Mesenchymal stem cell (in vitro differentiated cells and primary cell): ENCODE data around the gene ARIH1.

Source experiments
- DNase-seq: peaks from one replicate; pipeline ENCODE4 v3.0.0-alpha.2; 2013
- H2AFZ ChIP-seq: one replicate; pipeline ENCODE4 v1.6.1; 2013; ENCODE audit warnings: low read depth, mild to moderate bottlenecking, control low read depth, inconsistent platforms, low read length, moderate library complexity
- H2AK5ac ChIP-seq: 2 replicates; pipeline ENCODE4 v1.6.1; 2013; ENCODE audit warnings: low read length, moderate library complexity, mild to moderate bottlenecking, inconsistent platforms; ENCODE audit not compliant: severe bottlenecking
- H2BK120ac ChIP-seq: one replicate; pipeline ENCODE4 v1.6.1; 2013; ENCODE audit warnings: low read depth, mild to moderate bottlenecking, inconsistent platforms, low read length, moderate library complexity
- H2BK12ac ChIP-seq, 2 experiments: one replicate each; pipeline ENCODE4 v1.6.1; 2013; ENCODE audit warnings: inconsistent platforms in 2 of 2, low read length in 2 of 2, mild to moderate bottlenecking in 2 of 2, moderate library complexity in 2 of 2, control low read depth in 1 of 2
- H2BK15ac ChIP-seq: one replicate; pipeline ENCODE4 v1.6.1; 2013; ENCODE audit warnings: mild to moderate bottlenecking, low read depth, inconsistent platforms; ENCODE audit not compliant: poor library complexity, severe bottlenecking
- H2BK5ac ChIP-seq: 2 replicates; pipeline ENCODE4 v1.6.1; 2013; ENCODE audit warnings: low read depth, mild to moderate bottlenecking, low read length, control low read depth, inconsistent platforms; ENCODE audit not compliant: poor library complexity, severe bottlenecking
- H3K14ac ChIP-seq, 2 experiments: one replicate each; pipeline ENCODE4 v1.6.1; 2013; ENCODE audit warnings: inconsistent platforms in 2 of 2, low read length in 2 of 2, control low read depth in 1 of 2, mild to moderate bottlenecking in 1 of 2, moderate library complexity in 1 of 2
- H3K18ac ChIP-seq, 2 experiments: one replicate each; pipeline ENCODE4 v1.6.1; 2013; ENCODE audit warnings: inconsistent platforms in 2 of 2, low read length in 2 of 2, control low read depth in 1 of 2, low read depth in 1 of 2, mild to moderate bottlenecking in 1 of 2
- H3K23ac ChIP-seq, 2 experiments: one replicate each; pipeline ENCODE4 v1.6.1; 2013; ENCODE audit warnings: inconsistent platforms in 2 of 2, low read length in 2 of 2, mild to moderate bottlenecking in 2 of 2, moderate library complexity in 2 of 2, control low read depth in 1 of 2
- H3K27ac ChIP-seq: 2 replicates; pipeline ENCODE4 v1.5.1; 2013; ENCODE audit warnings: mild to moderate bottlenecking, moderate library complexity, low read length, control low read depth, inconsistent platforms; ENCODE audit not compliant: poor library complexity, severe bottlenecking
- H3K27me3 ChIP-seq, 2 experiments: 2 replicates each; pipeline versions ENCODE4 v1.6.1 to v1.7.0; 2013; ENCODE audit warnings: low read length in 2 of 2, mild to moderate bottlenecking in 2 of 2, moderate library complexity in 2 of 2, control low read depth in 1 of 2, inconsistent platforms in 1 of 2; ENCODE audit not compliant: control insufficient read depth in 1 of 2, insufficient read depth in 1 of 2
- H3K36me3 ChIP-seq, 2 experiments: 2 replicates each; pipeline versions ENCODE4 v1.6.1 to v1.7.0; 2013; ENCODE audit warnings: low read length in 2 of 2, control low read depth in 1 of 2, inconsistent platforms in 1 of 2, low read depth in 1 of 2, mild to moderate bottlenecking in 1 of 2; ENCODE audit not compliant: insufficient read depth in 2 of 2, control insufficient read depth in 1 of 2
- H3K4ac ChIP-seq, 2 experiments: one replicate each; pipeline ENCODE4 v1.6.1; 2013; ENCODE audit warnings: inconsistent platforms in 2 of 2, low read length in 2 of 2, mild to moderate bottlenecking in 2 of 2, moderate library complexity in 2 of 2, control low read depth in 1 of 2, low read depth in 1 of 2
- H3K4me1 ChIP-seq: 2 replicates; pipeline ENCODE4 v1.6.1; 2013; ENCODE audit warnings: low read depth, low read length, control low read depth; ENCODE audit not compliant: control insufficient read depth, insufficient read depth
- H3K4me2 ChIP-seq: 2 replicates; pipeline ENCODE4 v1.6.1; 2013; ENCODE audit warnings: low read length, mild to moderate bottlenecking, inconsistent platforms; ENCODE audit not compliant: poor library complexity, severe bottlenecking
- H3K4me3 ChIP-seq, 2 experiments: 2 replicates each; pipeline versions ENCODE4 v1.5.1 to v1.7.0; 2013; ENCODE audit warnings: low read length in 2 of 2, mild to moderate bottlenecking in 2 of 2, control low read depth in 1 of 2, low read depth in 1 of 2; ENCODE audit not compliant: insufficient read depth in 1 of 2
- H3K79me1 ChIP-seq: replicated peaks from 2 replicates; pipeline ENCODE4 v1.6.1; 2013; ENCODE audit warnings: mild to moderate bottlenecking, control low read depth, low read length, inconsistent platforms; ENCODE audit not compliant: poor library complexity, severe bottlenecking
- H3K9ac ChIP-seq: 2 replicates; pipeline ENCODE4 v1.7.0; 2013; ENCODE audit warnings: mild to moderate bottlenecking, low read length, moderate library complexity
- H3K9me3 ChIP-seq: 2 replicates; pipeline ENCODE4 v1.7.0; 2013; ENCODE audit warnings: mild to moderate bottlenecking, low read length; ENCODE audit not compliant: control insufficient read depth
- H4K8ac ChIP-seq: one replicate; pipeline ENCODE4 v1.6.1; 2013; ENCODE audit warnings: inconsistent platforms, mild to moderate bottlenecking, low read length, moderate library complexity
- H4K91ac ChIP-seq: one replicate; pipeline ENCODE4 v1.6.1; 2013; ENCODE audit warnings: mild to moderate bottlenecking, low read length, inconsistent platforms
- WGBS: methylation state at CpG from one replicate; pipeline ENCODE4 v1.1.7; 2013; ENCODE audit warnings: mixed read lengths; 5-methylcytosine and 5-hydroxymethylcytosine counted together

Gene ARIH1

GRCh38 chr15:72491768-72492167, 17.6 kb downstream of the ARIH1 start:
- H3K4me1 ChIP-seq: peaks cover 5% of the 10 kb centered on the region
- H2BK12ac ChIP-seq: no peak overlapping the region
- H3K9me3 ChIP-seq: no peaks in the 10 kb centered on the region
- peaks cover 0 to 10% of the 10 kb centered on the region in 2 experiments for H3K36me3 ChIP-seq
- no peak overlapping the region for H4K8ac ChIP-seq
- no CpG with 5 or more reads among the region's 2 CpGs for WGBS
- no peak overlapping the region for H2BK15ac ChIP-seq
- H3K23ac ChIP-seq: no peak overlapping the region
- DNase-seq: peak; percentile 89
- no peak overlapping the region for H4K91ac ChIP-seq
- no peak overlapping the region for H3K4me2 ChIP-seq
- H2BK5ac ChIP-seq: no peak overlapping the region
- no peak overlapping the region for H3K4me3 ChIP-seq
- peak overlapping the region; percentile 16 for H3K9ac ChIP-seq
- no peak overlapping the region for H2AK5ac ChIP-seq
- H3K18ac ChIP-seq: no peak overlapping the region
- no peak overlapping the region for H3K4ac ChIP-seq
- H3K27ac ChIP-seq: peak overlapping the region; percentile 29
- H3K27me3 ChIP-seq: no peaks in the 10 kb centered on the region
- H3K79me1 ChIP-seq: no peaks in the 10 kb centered on the region
- H2BK120ac ChIP-seq: no peak overlapping the region
- H2AFZ ChIP-seq: no peak overlapping the region
- H3K14ac ChIP-seq: no peak overlapping the region

- H3K4me2 ChIP-seq: no peak overlapping the region
- no peak overlapping the region for H2BK5ac ChIP-seq
- H2AK5ac ChIP-seq: no peak overlapping the region
- no peak for DNase-seq
- H2AFZ ChIP-seq: no peak overlapping the region
- no peak overlapping the region for H4K91ac ChIP-seq
- peaks cover 0 to 10% of the 10 kb centered on the region in 2 experiments for H3K36me3 ChIP-seq
- no peaks in the 10 kb centered on the region for H3K27me3 ChIP-seq
- no peak overlapping the region for H4K8ac ChIP-seq
- no peak overlapping the region for H3K23ac ChIP-seq
- H2BK120ac ChIP-seq: no peak overlapping the region
- no peak overlapping the region for H2BK12ac ChIP-seq
- no peak overlapping the region for H3K18ac ChIP-seq
- no peak overlapping the region for H3K14ac ChIP-seq
- H3K4ac ChIP-seq: no peak overlapping the region
- H3K27ac ChIP-seq: no peak overlapping the region
- no peak overlapping the region for H3K9ac ChIP-seq
- H2BK15ac ChIP-seq: no peak overlapping the region
- H3K79me1 ChIP-seq: no peaks in the 10 kb centered on the region
- H3K4me1 ChIP-seq: peaks cover 5% of the 10 kb centered on the region
- no peaks in the 10 kb centered on the region for H3K9me3 ChIP-seq
- no peak overlapping the region for H3K4me3 ChIP-seq
Measured at GRCh38 chr15:72492733-72493132, 18.6 kb downstream of the ARIH1 start.

GRCh38 chr15:72493220-72493619, 19.1 kb downstream of the ARIH1 start:
- H4K91ac ChIP-seq: no peak overlapping the region
- WGBS: no CpG with 5 or more reads among the region's 2 CpGs
- H3K79me1 ChIP-seq: no peaks in the 10 kb centered on the region
- H2BK5ac ChIP-seq: no peak overlapping the region
- no peak overlapping the region for H3K4ac ChIP-seq
- no peak overlapping the region for H2BK15ac ChIP-seq
- H3K27ac ChIP-seq: no peak overlapping the region
- no peak for DNase-seq
- H2AK5ac ChIP-seq: no peak overlapping the region
- no peak overlapping the region for H3K4me2 ChIP-seq
- H3K36me3 ChIP-seq: peaks cover 0 to 10% of the 10 kb centered on the region in 2 experiments
- H4K8ac ChIP-seq: no peak overlapping the region
- no peak overlapping the region for H3K14ac ChIP-seq
- H3K27me3 ChIP-seq: no peaks in the 10 kb centered on the region
- no peak overlapping the region for H3K23ac ChIP-seq
- H3K9ac ChIP-seq: no peak overlapping the region
- no peak overlapping the region for H2AFZ ChIP-seq
- no peak overlapping the region for H3K18ac ChIP-seq
- no peak overlapping the region for H2BK12ac ChIP-seq
- no peak overlapping the region for H2BK120ac ChIP-seq
- H3K4me3 ChIP-seq: no peak overlapping the region
- H3K4me1 ChIP-seq: peaks cover 4% of the 10 kb centered on the region
- no peaks in the 10 kb centered on the region for H3K9me3 ChIP-seq

GRCh38 chr15:72495007-72495406, 20.9 kb downstream of the ARIH1 start:
- peaks cover 3% of the 10 kb centered on the region for H3K4me1 ChIP-seq
- no peak overlapping the region for H3K4me2 ChIP-seq
- WGBS: 99% methylated on average over 3 of the region's 3 CpGs
- H3K4ac ChIP-seq: no peak overlapping the region
- H2BK120ac ChIP-seq: no peak overlapping the region
- H3K4me3 ChIP-seq: no peak overlapping the region
- H3K27me3 ChIP-seq: no peaks in the 10 kb centered on the region
- no peak overlapping the region for H2BK15ac ChIP-seq
- no peaks in the 10 kb centered on the region for H3K9me3 ChIP-seq
- no peak overlapping the region for H2AK5ac ChIP-seq
- H3K14ac ChIP-seq: no peak overlapping the region
- H2BK12ac ChIP-seq: no peak overlapping the region
- no peak for DNase-seq
- no peak overlapping the region for H2BK5ac ChIP-seq
- peaks cover 0 to 9% of the 10 kb centered on the region in 2 experiments for H3K36me3 ChIP-seq
- no peak overlapping the region for H3K23ac ChIP-seq
- no peak overlapping the region for H3K9ac ChIP-seq
- no peak overlapping the region for H3K27ac ChIP-seq
- H4K91ac ChIP-seq: no peak overlapping the region
- H3K18ac ChIP-seq: no peak overlapping the region
- H3K79me1 ChIP-seq: no peaks in the 10 kb centered on the region
- no peak overlapping the region for H2AFZ ChIP-seq
- no peak overlapping the region for H4K8ac ChIP-seq
